ENCODE results near the gene DPP10.
"Not testable (repeated sequence)": the region's sequence is repeated elsewhere in the genome, so short reads cannot be mapped to it uniquely, and the experiment has no call there.

DPP10 gene

DNA sequence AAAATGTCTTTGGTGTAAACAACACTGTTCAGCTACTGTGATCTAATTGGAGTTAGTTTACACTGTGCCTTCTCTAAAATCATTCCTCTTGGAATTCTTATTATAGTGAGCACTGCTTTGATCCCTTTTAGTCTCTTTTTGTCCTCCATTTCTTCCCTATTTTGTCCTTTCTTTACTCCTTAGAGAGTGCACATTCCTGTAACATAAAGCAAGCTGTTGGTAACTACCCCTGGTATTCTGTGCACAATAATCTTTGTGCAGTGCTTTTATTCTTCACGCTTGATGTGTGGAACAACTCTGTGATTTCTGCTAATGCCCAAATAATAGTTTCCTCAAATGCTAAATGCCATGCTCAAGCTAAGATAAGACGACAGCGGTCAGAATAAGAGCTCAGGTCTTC, 401.5 kb downstream of the DPP10 start:
- no peak for DNase-seq

DNA sequence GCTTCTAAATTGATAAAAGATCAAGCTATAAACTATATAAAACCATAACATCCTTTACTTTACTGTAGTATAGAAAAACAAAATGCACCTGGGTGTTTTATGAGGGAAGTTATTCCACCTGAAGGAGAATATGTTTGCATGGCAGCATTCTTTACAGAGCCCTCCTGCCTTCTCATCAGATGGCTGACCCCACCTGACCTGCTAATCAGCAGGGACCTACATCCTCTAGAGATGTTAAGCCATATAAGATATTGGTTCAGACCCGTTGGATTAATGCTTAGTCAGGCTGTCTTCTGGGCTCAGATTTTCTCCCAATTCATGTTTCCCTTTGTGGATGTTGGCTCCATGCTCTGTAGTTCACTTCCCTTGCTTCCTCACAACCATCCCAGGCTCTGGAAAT, 414.8 kb downstream of the DPP10 start:
- no peak for DNase-seq

DNA sequence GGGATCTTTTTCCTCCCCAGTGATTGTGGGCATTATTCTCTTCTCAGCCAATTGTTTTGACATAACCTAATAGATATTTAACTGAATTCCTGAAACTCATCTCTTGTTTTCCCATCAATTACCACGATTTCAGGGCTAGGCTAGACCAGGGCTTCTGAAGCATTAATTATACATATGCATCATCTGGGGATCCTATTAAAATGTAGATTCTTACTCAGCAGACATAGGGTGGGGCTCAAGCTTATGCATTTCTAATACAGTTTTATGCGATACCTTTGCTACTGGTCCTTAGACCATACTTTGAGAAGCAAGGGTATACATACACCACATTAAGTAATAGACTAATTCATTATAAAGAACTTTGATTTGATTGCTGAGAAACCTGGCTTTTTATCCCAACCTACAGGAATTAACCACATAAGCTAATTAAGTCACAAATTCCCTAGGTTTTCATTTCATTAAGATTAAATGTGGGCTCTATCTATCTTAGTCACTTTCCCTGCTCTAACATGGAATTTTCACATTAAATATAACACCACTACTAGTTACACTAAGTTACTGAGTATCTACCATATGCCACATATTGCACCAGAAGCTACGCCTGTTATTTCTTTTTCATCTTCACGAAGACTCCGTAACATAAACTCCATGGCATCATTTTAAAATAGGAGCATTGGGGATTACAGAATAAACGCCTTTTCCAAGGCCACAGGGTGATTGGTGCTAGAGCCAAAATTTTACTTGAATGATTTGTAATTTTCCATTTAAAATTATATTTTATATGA, 417.5 kb downstream of the DPP10 start:
- DNase-seq: no peak

DNA sequence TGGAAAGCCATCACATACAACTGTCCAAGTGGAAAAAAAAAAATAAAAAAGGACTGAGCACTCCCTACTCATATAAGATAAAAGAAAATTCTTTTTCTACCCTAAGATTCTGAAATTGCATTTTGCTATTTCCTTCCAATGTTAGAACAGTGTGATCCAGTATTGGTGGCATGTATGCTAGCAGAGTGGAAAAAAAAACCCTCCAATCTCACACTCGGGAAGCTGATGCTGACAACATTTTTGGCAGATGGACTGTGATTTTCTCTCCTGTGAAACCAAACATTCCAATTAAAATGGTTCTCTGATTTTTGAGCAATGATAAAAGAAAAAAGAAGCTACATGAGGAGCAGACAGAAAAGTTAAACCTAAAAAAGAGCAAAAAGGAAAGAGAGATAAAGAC, 419.8 kb downstream of the DPP10 start:
- DNase-seq: no peak

DNA sequence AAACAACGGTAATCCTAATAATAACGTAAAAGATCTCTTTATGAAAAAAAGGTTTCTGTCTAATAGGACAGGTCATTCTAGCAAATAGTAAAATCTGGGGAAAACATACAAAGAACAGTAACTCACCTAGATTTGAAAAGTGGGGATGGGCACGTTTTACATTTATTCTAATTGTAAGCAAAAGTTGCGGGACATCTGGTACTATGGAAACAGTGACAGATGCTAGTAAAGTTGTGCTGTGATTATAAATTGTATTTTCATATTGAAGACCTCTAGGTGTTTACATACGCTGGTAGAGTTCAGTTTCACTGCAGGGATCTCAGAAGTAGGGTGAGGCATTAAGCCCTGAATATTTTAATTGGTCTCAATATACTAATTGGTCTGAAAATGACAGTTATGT, 422.5 kb downstream of the DPP10 start:
- DNase-seq: no peak

DNA sequence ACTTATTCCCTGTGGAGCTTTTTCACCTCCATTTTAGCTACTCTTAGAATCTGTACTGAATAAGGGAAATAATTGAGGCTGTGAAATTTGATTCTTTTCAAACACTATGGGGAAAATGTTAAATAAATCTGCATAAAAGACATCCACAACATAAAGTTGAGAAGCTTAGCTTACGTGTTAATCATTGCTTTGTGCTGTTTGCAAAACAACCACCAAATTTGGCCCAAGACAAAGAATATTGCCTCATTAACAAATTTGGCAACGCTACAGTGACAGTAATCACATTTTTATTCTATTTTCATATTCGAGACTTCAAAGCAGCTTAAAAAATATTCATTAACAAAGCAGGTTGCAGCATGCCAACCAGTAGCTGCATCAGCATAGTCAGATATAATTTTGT, 437.6 kb downstream of the DPP10 start:
- DNase-seq: no peak

DNA sequence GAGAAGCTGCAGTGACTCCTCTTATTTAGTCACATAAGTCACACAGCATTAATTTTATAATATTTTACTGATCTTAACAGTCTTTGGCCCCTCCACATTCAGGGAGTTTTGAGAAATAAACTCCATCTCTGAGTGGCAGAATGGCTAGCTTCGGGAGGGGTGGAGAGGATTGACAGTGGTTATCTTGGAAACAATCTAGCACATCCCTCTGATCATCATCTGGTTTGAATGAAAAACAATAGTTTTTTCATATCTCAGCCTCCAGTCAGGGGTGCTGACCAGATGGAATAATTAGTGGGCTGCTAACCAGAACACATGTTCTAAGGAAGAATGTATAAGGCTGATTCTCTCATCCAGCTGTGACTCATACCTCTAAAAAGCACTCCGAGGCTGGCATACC, 477.5 kb downstream of the DPP10 start:
- no peak for DNase-seq

DNA sequence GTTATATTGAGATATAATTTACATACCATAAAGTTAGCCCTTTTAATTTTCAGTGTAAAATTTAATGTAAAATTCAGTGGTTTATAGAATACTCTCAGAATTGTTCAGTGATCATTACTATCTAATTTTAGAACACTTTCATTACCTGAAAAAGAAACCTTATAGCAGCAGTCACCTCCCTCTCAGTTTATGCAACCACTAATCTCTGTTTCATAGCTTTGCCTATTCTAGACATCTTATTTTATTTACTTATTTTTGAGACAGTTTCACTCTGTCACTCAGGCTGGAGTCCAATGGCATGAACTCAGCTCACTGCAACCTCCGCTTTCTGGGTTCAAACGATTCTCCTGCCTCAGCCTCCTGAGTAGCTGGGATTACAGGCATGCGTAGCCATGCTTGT, 479.6 kb downstream of the DPP10 start:
- no peak for DNase-seq

DNA sequence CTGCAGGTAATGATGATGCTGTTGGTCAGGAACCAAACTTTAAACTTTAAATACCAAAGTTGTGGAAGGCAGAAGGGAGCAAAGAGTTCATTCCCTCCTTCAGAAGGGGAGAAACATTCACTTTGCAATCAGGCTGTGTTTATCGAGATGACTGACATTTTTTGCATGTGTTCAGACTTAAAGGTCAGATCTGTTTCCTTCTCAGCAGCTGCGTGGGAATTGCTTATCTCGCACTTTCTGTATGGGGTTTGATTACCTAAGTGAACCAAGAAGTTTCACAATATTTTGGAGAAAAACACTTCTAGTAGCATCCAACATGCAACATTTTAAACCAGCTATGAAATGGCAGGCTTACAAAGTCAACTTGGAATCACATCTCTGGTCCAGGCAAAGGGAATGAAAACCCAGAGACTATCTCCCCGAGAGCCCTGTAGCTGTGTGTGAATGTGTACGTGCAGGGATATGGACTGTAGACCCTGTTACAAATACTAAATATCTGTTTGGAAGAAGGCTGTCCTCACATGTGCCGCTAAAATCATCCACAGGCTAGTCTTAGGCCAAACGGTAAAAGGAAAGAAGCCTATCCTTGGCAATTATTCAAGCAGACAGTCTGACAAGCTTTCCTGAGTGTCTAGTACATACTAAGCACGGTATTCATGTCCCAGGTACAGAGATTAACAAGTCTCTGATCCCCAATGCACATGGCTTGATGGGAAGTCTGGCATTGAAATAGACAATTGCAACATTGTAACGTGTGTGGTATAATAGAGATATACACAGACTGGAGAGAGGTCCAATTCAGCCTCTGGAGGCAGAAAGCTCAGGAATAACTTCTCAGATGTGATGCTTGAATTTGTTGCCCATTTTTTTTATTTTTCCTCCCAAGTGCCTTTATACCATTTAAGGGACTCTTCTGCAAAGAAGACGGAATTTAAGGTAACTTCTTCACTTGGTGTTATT, 483.1 kb downstream of the DPP10 start:
- no peak for DNase-seq

DNA sequence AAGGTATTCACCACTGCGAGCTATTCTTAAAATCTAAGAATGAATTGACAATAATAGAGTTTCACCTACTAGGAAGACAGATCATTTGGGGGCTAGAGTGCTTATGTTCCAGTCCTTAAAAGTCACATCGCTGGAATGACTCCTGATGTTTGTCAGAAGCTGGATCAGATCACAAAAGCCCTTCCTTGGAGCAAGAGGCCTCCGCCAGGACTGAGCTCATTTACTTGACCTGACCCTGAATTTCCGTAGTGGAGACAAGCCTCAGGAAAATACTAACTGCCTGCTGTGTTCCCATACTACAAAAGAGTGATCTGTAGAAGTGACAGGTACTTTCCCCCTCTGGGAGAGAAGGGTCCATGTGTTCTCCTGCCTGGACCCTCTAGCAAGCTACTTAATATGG, 483.9 kb downstream of the DPP10 start:
- DNase-seq: no peak

DNA sequence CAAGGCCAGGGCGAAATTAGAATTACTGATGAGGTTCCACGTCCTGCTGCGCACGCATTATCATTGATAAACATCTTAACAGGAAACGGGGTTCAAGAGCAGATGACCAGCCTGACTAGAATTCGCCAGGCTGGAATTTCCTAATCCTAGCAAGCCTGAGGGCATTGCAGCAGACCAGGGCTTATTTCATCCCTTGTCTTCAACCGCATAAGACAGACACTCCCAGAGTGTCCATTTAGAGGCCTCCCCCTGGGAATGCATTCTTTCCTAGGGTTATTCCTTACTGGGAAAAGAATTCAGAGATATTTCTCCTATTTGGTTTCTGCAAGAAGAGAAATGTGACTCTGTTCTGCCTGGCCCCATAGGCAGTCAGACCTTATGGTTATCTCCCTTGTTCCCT, 486.8 kb downstream of the DPP10 start:
- DNase-seq: no peak

DNA sequence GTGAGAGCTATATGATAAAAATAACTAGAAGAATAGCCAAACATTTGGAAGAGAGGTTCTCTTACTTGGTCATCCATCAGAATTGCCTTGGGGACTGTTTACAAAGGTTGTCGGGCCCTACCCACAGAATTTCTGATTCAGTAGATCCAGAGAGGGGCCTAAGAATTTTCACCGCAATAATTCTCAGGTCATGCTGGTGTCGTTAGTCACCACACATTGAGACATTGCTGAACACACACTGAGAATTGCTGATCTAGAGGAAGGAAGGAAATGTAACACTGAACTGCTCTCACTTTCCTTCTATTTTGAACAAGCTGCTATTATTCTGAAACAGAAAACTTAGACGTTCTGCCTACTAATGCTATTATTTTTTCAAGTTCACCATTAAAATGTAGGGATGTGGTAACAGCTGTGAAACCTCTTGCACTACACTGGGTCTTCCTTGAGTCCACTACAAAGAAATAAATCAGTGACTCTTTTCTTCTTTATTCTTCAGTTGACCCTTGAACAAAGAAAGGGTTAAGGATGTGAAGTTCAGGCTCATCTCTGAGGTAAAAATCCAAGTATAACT, 491.3 kb downstream of the DPP10 start:
- DNase-seq: no peak

DNA sequence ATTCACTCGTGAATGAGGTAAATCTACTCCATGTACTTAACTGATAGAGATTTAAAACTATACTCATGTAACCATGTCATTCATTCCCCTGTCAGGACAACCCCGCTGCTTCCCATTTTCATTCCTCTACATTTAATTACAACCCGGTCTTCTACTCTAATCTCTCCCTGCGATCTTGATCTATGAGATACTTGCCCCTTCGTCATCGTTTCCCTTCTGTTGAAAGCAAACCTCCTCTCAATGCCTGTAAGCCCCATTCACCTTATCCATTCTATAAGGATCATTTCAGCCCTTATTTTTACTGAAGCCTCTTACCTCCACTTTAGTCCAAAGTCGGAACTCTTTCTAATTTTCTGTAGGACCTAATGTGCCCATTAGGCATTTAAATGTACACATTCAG, 492.6 kb downstream of the DPP10 start:
- DNase-seq: no peak

DNA sequence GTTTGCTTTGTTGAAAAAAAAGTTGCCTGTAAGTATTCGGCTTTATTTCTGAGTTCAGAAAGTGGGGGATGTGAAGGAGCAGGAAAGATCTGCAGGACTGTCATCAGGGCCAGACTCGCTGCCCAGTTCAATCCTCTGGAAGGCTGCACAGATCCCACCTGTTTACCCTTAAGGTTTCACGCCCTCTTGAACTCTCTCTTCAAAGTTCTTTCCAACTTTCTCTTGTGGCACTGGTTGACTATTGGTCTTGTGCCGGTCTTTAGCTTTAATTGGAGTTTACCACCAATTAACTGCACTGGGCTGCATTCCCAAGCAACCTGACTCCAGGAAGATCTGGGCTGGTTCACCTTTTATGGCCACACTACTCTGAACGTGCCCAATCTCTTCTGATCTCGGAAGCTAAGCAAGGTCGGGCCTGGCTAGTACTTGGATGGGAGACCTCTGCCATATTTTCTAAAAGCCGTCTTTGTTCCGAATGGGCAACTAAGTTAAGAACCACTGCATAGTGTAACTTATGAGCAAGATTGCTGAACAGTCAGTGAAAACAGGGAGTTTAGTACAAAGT, 495.0 kb downstream of the DPP10 start:
- DNase-seq: no peak

DNA sequence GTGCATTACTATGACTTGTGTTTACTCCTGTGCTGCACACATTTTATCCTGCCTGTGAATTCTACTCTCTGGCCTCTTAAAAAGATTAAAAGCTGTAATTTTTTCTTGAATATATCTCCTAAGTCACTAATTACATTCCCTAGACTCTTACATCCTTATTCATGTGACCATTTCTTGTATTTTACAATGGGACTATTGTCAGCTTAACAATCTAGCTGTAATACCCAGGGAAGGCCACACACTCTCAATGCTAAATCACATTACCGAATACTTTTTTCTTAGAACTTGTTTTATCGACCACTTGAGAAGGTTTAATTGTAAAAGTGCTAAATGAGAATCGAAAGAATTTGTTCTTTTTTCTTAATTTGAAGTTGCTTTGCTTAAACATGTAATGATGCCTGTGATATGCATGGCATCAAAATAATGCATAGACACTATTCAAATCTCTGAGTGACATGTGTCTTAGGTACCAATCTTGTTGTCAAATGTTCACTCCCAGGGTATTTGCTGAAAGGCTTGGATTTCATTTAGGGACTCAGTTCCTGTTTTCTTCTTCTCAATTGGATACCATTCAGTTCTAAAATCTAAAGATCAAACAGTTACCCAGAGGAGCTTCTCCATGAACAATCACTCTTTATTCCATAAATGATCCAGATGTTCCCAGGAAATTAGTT, 498.5 kb downstream of the DPP10 start:
- no peak for DNase-seq

DNA sequence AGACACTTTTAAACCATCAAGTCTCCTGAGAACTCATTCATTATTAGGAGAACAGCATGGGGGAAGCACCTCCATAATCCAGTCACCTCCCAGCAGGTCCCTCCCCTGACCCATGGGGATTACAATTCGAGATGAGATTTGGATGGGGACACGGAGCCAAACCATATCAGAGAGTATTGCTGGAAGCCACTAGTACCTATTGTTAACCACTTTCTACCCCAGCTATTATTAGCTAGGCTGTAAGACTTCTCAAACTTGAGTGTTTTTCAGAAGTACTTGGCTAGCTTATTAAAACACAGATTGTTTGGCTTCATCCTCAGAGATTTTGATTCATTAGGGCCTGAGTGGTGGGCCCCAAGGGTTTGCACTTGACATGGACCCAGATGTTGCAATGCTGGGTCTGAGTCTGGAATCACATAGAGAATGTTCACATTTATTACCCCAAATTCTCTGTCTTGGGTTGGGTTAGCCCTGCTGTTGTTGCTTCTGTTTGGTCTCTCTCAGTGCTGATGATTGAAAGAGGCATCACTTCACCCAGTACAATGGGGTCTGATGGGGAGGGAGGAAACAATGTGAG, 506.9 kb downstream of the DPP10 start:
- DNase-seq: no peak

DNA sequence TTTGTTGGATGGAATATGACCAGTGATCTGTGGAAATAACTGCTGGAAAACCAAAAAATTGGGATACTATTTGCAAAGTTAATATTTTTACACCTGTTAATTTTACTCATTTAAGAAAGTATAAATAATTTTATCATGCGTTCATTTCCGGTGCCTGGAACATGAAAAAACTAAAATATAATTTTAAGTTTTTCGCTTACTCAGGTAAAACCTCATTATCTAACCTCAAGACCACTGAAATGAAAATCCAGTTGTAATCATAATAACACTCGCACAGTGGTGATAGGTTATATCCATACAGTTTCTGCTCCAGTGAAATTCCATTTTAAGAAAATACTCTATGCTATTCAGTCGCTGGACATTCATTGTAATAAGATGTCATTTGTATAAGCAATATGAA, 517.9 kb downstream of the DPP10 start:
- DNase-seq: no peak

DNA sequence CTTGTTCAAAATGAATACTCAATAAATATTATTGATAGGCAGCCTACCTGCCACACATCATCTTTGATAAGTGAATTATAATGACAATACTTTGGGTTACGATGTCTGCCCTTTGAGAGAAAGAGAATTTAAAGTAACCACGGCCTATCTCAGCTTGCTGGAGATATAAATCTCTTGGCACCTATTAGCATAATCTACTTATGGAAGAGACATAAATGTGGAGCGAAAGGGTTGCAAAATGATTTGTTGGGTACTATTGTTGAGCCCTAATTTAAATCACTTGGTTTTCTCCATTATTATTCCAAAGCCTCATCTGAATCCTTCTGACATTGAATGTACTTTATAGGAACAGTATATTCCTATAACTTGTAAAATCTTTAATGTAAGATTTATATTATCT, 520.1 kb downstream of the DPP10 start:
- no peak for DNase-seq

DNA sequence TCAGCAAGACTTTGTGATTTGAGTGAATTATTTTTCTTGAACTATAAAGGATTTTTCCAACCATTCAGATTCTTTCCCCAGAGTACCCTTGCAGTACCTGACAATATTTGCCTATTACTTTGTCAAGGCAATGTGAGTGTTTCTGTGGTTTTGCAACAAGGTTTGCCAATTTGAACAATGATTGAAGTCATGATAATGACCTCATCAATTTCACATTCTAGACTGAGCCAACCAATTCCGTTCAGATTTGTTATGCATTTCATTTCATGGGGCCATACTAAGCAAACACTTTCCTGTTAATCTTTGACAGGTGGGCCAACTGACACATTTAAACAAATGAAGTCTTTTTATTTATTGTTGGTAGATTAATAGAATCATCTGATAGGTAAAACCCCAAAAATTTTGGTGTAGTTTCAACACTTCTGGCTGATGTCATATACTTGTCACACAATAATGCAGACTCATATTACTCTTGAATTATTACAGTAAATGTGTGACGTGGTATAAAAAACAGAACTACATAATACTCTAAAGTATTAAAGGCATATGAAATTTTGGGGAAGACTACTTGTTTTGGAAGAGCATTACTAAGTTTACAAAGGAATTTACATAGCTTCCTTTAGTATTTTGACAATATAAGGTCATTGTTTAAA, 526.4 kb downstream of the DPP10 start:
- DNase-seq: no peak

DNA sequence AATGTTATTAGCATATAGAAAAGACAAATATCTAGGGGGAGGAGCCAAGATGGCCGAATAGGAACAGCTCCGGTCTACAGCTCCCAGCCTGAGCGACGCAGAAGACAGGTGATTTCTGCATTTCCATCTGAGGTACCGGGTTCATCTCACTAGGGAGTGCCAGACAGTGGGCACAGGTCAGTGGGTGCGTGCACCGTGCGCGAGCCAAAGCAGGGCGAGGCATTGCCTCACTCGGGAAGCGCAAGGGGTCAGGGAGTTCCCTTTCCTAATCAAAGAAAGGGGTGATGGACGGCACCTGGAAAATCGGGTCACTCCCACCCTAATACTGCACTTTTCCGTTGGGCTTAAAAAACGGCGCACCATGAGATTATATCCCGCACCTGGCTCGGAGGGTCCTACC, 561.9 kb downstream of the DPP10 start:
- DNase-seq: not testable (repeated sequence)

DNA sequence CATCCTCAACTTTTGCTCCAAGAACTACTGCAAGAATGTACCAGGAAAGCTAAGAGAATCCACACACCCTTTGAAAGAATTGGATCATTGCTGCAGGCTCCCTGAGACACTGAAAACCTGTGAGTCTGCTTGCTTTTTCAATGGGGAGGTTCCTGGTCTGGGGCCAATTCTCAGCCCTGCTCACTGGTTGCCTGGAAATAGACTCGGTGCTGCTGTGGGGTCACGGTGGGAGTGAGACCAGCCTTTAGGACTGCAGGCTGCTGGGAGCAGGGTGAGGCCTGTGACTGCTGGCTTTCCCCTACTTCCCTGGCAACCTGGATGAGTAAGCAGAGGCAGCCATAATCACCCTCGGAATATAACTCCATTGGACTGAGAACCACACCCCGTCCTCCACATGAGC, 569.3 kb downstream of the DPP10 start:
- no peak for DNase-seq

DNA sequence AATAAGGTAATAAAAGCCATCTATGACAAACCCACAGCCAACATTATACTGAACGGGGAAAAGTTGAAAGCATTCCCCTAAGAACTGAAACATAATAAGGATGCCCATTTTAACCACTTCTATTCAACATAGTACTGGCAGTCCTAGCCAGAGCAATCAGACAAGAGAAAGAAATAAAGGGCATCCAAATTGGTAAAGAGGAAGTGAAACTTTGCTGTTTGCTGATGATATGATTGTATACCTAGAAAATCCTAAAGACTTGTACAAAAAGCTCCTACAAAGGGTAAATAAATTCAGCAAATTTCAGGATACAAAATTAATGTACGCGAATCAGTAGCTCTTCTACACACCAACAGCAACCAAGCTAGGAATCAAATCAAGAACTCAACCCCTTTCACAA, 579.6 kb downstream of the DPP10 start:
- not testable (repeated sequence) for DNase-seq

Measured in T1000 (cell line).